GM18507 (cell line): Measurements from ENCODE around the gene METTL24.
A peak's percentile ranks its signal among the peaks of the same experiment; 100 is the strongest.
"Not testable (repeated sequence)": the region's sequence is repeated elsewhere in the genome, so short reads cannot be mapped to it uniquely, and the experiment has no call there.

Experiments used
- DNase-seq: peaks from one replicate; pipeline ENCODE4 v3.0.0; 2011; ENCODE audit warnings: low read depth; ENCODE audit not compliant: insufficient read length; ENCODE audit errors: extremely low spot score
- FAIRE-seq: peaks from 2 replicates; lab custom pipeline; 2011; peaks lifted over from hg19 to GRCh38; lab: Jason Lieb, UNC

METTL24 gene

GRCh38 chr6:110284855-110285254 lies 73.3 kb downstream of the METTL24 start:
- FAIRE-seq (no peak), DNase-seq (no peak)

GRCh38 chr6:110283657-110284056 lies 74.5 kb downstream of the METTL24 start:
- no peak for FAIRE-seq

GRCh38 chr6:110282412-110282811 lies 75.7 kb downstream of the METTL24 start:
- DNase-seq (no peak), FAIRE-seq (no peak)

More at GRCh38 chr6:110283657-110284056, 74.5 kb downstream of the METTL24 start:
- DNase-seq, result no peak

- FAIRE-seq (no peak), DNase-seq (no peak)
Measured at GRCh38 chr6:110277100-110277665, 81.0 kb downstream of the METTL24 start.

- DNase-seq, FAIRE-seq: not testable (repeated sequence)
Measured at GRCh38 chr6:110272781-110273180, 85.4 kb downstream of the METTL24 start.

GRCh38 chr6:110271732-110272022 lies 86.5 kb downstream of the METTL24 start:
- DNase-seq (no peak), FAIRE-seq (no peak)

- FAIRE-seq (no peak), DNase-seq (no peak)
Measured at GRCh38 chr6:110270165-110270564, 88.0 kb downstream of the METTL24 start.

- DNase-seq (no peak), FAIRE-seq (no peak)
Measured at GRCh38 chr6:110269623-110270022, 88.5 kb downstream of the METTL24 start.

GRCh38 chr6:110266996-110267395 lies 91.2 kb downstream of the METTL24 start:
- FAIRE-seq (no peak), DNase-seq (no peak)

GRCh38 chr6:110265273-110265672 lies 92.9 kb downstream of the METTL24 start:
- FAIRE-seq, result no peak
- DNase-seq, result no peak

GRCh38 chr6:110256366-110256765 lies 101.8 kb downstream of the METTL24 start:
- FAIRE-seq (no peak), DNase-seq (no peak)

GRCh38 chr6:110255211-110255750 lies 102.9 kb downstream of the METTL24 start:
- FAIRE-seq (no peak), DNase-seq (no peak)

GRCh38 chr6:110250838-110251237 lies 107.3 kb downstream of the METTL24 start:
- no peak for DNase-seq
- no peak for FAIRE-seq

- no peak for FAIRE-seq
- DNase-seq, result no peak
Measured at GRCh38 chr6:110250058-110250457, 108.1 kb downstream of the METTL24 start.

- FAIRE-seq (no peak), DNase-seq (no peak)
Measured at GRCh38 chr6:110246900-110247546, 111.1 kb downstream of the METTL24 start.

- no peak for FAIRE-seq
Measured at GRCh38 chr6:110246378-110246777, 111.8 kb downstream of the METTL24 start.

GRCh38 chr6:110244621-110245020 lies 113.5 kb downstream of the METTL24 start:
- FAIRE-seq, DNase-seq: not testable (repeated sequence)

More at GRCh38 chr6:110246378-110246777, 111.8 kb downstream of the METTL24 start:
- DNase-seq, result no peak

- FAIRE-seq (no peak), DNase-seq (no peak)
Measured at GRCh38 chr6:110239526-110240274, 118.4 kb downstream of the METTL24 start.

- DNase-seq, FAIRE-seq: not testable (repeated sequence)
Measured at GRCh38 chr6:110236007-110236406, 122.1 kb downstream of the METTL24 start.

GRCh38 chr6:110233770-110234374 lies 124.3 kb downstream of the METTL24 start:
- DNase-seq (peak; percentile 37), FAIRE-seq (peak; percentile 85)
